Inferior parietal cortex (tissue), 1 donor: ENCODE results near the gene ZDHHC11B.
"Not testable (repeated sequence)": the region's sequence is repeated elsewhere in the genome, so short reads cannot be mapped to it uniquely, and the experiment has no call there.

Experiments used
- DNase-seq: peaks from one replicate; pipeline ENCODE4 v3.0.0-alpha.2; 2016; ENCODE audit errors: extremely low spot score

The ZDHHC11B gene

DNA sequence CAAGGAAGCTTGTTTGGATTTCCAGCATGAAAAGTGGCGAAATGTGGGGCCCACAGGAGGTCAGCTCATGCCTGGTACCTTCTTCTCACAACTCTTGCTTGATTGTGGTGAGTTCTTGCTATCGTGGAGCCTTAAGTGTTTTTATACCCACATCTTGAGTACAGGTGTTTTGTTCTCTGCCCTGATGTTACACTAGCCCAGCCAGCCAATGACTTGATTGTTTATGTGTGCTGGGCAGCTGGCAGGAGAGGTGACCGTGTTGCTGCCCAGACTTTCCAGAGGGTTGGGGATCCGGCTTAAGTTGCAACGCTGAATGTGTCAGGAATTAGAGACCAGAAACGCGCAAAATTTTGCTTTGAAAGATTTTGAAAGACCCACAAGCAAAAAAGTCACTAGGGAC is 67.4 kb downstream of the ZDHHC11B start:
- DNase-seq: peak; percentile 12

DNA sequence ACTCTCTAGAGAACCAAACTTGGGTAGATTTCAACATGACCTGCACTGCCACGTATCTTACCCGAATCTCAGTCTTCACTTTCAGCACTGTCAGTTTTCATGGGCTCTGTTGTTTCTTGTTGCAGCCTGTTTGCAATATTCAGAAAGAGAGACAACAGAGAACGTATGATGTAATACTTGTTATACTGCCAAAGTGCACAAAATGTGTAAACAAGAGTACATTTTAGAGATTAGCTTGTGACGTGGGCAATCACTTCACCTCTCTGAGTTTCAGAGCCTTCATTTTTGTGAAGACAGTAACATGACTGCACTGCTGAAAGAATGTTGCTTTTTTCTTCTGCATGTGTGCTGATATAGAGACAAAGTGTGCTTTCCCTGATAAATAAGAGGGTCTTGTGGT is 67.8 kb downstream of the ZDHHC11B start:
- peak; percentile 59 for DNase-seq

DNA sequence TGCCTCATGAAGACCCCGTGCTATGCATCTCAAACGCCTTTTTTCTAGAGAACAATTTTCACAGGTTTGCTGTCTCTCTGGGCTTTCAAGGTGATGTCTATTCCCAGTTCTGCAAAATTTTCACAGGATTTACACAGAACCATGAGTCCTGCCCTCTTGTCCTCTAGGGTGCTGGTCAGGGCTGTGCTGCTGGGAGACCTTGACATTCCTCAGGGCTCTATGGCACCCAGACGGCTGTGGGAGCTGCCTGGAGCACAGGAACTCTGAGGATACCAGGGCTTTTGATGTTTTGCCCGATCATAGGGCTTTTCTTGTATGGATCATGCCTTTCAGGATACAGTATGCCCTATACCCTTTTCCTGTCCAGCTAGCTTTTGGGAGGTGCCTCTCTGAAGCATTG is 68.9 kb downstream of the ZDHHC11B start:
- not testable (repeated sequence) for DNase-seq

DNA sequence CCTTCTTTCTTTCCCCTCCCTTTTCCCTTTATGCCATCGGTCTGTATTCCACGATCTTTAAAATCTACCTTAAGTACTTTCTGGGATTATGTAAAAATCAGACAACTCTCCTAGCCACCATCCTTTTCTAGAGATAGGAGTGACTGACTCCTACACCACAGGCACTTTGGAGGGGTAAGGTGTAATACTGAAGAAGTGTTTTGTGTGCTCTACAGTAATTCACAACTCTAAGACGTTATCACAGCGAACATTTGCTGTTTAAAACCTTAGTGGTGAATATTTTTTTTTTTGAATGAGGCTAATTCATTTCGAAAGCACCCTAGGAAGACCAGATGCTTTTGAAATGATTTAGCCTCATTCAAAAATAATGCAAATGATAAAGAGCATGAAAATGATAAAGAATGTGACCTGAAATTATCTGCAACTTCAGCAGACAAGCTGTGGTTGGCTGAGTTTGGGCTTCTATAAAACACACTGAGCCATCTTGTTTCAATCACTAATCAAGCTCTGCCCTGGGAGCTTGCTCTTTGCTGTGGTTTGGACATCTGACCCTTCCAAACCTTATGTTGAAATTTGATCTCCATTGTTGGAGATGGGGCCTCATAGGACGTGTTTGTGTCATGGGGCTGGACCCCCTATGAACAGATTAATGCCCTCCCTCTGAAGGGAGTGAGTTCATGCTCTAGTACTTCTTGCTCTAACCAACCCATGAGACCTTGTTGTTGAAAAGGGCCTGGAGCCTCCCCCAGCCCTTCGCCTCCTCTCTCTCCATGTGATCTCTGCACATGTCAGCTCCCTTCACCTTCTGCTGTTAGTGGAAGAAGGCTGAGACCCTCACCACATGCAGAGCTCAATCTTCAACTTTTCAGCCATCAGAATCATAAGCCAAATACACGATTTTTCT is 70.1 kb downstream of the ZDHHC11B start:
- DNase-seq: not testable (repeated sequence)

DNA sequence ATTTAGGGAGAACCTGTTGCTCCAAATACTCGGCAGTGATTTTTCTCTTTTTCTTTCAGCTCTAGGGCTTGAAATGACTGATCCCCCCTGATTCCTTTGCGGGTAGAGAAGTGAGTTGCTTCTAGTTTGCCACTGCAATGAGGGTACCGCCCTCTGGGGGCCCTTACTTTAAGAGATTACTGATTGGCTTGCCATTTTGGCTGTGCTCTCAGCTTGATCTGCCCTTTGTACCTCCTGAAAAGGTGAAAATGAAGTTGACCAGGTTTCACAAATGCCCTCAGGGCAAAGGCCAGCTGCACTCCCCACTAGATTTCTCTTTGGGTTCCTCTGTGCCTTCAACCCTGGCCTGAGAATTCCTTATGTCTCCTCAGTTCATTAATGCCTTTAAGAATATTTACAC is 70.8 kb downstream of the ZDHHC11B start:
- not testable (repeated sequence) for DNase-seq

DNA sequence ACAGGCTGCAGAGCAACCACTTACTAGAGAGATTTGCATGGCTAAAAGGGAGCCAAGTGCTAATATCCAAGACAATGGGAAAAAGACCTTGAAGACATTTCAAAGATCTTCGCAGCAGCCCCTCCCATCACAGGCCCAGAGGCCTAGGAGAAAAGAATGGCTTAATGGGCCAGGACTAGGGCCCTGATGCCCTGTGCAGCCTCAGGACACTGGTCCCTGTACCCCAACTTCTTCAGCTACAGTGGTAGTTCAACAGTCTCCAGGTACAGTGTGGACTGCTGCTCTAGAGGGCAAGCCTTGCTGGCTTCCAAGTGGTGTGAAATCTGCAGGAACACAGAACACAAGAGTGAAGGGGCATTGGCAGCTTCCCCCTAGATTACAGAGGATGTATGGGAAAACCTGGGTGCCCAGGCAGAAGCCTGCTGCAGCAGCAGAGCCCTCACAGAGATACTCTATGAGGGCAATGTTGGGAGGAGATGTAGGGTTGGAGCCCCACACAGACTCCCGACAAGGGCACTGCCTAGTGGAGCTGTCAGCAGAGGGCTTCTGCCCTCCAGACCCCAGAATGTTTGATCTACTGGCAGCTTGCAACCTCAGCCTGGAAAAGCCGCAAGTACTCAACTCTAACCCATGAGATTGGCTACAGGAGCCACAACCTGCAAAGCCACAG is 75.5 kb downstream of the ZDHHC11B start:
- DNase-seq: not testable (repeated sequence)

DNA sequence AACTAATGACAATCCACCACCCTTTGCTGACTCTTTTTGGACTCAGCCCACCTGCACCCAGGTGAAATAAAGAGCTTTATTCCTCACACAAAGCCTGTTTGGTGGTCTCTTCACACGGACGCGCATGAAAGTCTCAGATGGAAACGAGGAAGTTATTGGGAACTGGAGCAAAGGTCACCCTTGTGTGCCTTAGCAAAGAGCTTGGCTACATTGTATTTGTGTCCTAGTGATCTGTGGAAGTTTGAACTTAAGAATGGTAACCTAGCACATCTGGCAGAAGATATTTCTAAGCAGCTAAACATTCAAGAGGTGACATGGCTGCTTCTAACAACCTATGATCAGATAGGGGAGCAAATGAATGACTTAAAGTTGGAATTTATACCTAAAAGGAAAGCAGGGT is 76.2 kb downstream of the ZDHHC11B start:
- DNase-seq: not testable (repeated sequence)

DNA sequence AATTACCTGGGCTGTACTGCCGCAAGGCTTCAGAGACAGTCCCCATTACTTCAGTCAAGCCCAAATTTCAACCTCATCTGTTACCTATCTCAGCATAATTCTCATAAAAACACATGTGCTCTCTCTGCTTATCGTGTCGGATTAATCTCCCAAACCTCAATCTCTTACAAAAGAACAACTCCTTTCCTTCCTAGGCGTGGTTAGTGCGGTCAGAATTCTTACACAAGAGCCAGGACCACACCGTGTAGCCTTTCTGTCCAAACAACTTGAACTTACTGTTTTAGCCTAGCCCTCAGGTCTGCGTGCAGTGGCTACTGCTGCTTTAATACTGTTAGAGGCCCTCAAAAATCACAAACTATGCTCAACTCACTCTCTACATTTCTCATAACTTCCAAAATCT is 78.4 kb downstream of the ZDHHC11B start:
- not testable (repeated sequence) for DNase-seq

DNA sequence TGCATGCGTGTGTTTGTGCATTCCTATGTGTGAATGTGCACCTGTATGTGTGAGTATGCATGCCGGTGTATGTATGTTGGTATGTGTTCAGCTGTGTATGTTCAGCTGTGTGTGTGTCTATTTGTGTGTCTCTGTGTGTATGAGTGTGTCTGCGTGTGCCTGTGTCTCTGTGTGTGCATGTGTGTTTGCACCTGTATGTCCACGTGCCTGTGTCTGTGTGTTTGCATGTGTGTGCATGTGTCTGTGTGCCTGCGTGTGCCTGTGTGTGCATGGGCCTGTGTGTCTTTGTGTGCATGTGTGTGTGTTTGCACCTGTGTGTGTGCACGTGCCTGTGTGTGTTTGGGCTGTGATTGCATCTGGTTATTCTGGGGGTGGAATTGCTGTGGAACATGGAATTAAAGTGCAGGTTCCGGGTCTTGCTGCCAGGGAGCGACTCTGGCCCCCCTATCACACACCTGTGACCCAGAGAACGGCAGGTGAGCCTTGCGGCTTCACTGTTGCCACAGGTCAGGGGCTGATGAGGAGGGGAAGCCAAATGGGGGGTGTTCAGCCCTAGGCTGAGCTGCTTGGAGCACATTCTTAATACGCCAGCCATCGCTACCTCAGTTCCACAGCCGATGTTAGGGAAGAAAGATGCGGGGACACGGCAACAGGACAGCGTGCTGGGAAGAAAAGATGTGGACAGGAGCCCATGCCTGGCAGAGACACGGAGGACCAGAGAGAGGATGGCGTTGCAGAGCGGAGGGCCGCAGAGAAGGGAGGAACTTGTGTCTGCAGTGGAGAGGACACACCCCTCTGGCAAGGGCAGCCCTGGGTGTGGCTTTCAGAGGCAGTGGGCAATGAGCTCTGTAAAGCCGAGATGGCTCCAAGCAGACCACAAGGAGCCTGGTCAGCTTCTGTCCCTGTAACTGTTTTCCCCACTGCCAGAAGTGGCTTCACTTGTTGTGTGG is 87.5 kb downstream of the ZDHHC11B start:
- DNase-seq: not testable (repeated sequence)

DNA sequence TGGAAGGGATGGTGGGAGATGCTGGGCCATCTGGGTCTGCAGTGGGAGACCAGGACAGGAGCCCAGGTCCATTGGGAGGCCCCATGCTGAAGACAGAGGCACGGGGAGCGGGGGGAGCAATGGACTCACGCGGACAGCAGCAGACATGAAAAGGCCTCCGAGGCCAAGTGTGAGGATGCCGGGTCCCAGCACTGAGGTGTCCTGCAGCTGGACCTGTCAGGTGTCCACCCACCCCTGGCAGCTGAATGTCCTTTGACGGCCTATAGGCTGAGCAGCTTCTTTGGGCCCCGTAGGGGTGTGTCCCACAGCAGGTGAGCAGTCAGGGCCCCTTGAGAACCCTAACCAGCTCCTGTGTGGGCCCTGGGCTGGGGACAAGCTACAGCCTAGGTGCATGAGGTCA is 88.3 kb downstream of the ZDHHC11B start:
- DNase-seq: not testable (repeated sequence)

DNA sequence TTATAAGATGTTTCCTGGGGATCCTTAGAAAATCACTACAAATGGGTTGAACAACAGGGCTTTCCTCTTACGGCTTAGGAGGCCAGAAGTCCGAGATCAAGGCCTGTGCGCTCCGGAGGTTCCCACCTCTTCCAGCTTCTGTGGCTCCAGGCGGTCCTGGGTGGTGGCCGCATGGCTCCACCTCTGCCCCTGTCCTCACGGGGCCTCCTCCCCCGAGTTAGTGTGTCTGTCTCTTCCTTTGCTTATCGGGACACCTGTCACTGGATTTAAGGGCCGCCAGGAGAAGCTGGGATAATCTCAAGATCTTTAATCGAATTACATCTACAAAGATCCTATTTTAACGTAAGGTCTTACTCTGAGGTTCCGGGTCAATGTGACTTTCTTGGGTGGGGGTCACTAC is 89.1 kb downstream of the ZDHHC11B start:
- not testable (repeated sequence) for DNase-seq

DNA sequence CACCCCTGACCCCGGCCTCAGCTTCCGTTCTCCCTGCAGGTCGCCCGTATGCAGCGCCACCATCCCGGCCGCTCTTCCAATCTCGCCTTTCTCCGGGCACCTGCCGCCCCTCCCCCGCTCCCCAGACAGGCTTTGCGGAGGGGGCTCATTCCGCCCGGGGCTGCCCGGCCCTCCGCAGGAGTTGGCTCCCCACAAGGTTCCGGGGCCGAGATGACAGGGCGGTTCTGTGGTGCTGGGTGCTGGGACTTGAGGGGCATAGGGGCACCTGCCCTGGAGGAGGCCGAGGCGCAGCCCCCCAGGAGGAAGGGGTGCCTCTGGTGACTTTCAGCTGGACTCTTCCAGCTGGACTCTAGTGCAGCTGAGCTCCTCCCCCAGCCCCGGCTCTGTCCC is 90.5 kb downstream of the ZDHHC11B start:
- DNase-seq: not testable (repeated sequence)

DNA sequence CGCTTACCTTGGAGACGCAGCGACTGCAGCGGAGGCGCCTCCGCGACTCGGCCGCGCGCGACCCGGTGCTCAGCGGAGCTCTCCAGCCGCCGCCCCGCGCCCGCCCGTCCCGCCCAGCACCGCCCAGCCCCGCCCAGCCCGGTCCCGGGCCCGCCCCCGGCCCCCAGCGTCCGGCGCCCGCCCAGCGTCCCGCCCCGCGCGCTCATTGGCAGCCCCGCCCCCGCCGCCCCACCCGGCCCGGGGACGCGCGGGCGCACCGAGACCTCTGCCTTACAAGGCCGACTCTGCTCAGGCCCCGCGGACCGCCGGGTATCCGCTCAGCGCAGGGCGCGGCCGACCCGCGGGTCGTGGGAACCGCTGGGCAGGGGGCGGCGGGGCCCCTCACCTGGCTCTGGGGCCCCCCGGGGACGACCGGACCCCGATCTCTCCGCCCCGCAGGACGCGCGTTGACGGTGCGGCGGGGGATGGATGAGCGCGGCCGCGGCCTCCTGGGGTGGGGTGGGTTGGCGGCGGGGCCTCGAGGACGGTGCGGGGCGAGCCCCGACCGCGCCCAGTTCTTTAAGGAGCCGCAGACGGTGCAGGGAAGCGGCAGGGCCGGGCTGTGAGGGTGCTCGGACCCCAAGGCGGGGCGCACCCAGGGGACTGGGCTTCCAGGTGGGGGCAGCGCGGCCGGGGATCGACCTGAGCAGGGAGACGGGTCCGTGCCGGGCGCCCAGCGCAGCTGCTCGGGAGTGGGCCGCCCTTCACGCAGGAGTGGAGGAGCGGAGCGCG is 91.1 kb downstream of the ZDHHC11B start, which contains the start of gene TPPP:
Gene TPPP, minus strand, starts transcription at position 82 of the 771 bp plus-strand sequence. CDS start 15,292 bp downstream, outside the sequence.
- peak; percentile 72 for DNase-seq

DNA sequence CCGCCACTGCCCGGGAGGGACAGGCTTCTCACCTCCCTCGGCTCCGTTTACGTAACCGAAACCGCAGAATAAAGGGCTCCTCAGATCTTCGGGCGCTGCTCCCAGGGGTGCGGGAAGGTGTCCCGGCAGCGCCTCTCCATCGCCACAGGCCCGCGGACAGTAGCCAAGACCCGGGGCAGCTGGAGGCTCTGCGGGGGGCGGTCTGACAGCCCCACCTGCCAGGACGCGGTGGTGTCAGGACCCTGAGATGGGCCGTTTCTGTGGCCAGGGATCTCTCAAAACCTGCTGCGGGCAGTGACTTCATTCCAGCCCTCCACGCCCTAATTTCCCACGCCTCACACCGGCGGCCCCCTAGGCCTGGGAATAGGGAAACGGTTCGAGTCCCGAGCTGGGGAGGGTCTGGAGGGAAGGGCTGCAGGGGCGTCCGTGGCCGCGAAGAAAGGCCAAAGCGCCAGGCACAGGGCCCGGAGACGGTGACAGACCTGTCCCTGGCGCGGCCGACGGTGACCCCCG is 91.9 kb downstream of the ZDHHC11B start:
- DNase-seq: not testable (repeated sequence)

DNA sequence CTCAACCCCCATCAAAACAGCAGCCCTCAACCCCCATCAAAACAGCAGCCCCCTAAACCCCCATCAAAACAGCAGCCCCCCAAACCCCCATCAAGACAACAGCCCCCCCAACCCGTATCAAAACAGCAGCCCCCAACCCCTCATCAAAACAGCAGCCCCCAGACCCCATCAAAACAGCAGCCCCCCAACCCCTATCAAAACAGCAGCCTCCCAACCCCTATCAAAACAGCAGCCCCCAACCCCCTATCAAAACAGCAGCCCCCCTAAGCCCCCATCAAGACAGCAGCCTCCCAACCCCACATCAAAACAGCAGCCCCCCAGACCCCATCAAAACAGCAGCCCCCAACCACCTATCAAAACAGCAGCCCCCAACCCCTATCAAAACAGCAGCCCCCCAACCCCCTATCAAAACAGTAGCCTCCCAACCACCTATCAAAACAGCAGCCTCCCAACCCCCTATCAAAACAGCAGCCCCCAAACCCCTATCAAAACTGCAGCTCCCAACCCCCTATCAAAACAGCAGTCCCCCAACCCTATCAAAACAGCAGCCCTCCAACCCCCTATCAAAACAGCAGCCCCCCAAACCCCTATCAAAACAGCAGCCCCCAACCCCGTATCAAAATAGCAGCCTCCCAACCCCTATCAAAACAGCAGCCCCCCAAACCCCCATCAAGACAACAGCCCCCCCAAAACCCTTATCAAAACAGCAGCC is 92.6 kb downstream of the ZDHHC11B start:
- no peak for DNase-seq

DNA sequence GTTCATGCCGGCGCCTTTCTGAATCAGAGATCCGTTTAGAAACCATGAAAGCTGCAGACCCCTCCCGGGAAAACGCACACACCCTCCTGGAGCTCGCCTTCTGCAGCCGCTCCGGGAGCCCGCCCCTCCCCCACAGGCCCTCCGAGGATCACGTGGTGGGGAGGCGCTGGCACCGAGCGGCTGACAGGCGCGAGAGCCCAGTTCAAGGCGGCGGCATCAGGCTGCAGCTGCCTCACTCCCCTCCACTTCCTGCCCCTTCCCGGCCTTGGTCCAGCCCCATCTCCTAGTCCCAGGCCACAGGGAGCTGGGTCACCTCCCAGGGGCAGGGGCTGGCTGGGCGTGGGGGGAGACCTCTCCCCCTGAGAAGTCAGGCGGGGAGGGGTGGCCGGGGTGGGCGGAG is 93.5 kb downstream of the ZDHHC11B start:
- not testable (repeated sequence) for DNase-seq

DNA sequence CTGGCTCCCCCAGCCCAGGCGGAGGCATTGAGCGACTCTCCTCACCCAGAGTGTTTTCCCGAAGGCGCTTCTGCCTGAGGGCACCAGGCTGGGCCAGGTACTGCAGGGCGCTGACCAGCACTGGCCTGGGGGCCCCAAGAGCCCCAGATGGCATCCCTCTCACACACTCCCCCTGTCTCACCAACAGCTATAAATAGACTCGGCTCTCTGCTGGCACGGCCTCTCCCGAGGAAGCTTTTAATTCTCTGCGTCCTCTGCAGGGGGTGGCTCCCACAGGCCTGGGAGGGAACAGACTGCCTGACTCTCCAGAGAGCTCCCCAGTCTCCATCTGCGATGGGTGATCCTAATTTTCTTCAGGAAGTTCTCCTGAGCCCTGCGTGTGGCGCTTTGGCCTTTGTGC is 94.2 kb downstream of the ZDHHC11B start:
- not testable (repeated sequence) for DNase-seq

DNA sequence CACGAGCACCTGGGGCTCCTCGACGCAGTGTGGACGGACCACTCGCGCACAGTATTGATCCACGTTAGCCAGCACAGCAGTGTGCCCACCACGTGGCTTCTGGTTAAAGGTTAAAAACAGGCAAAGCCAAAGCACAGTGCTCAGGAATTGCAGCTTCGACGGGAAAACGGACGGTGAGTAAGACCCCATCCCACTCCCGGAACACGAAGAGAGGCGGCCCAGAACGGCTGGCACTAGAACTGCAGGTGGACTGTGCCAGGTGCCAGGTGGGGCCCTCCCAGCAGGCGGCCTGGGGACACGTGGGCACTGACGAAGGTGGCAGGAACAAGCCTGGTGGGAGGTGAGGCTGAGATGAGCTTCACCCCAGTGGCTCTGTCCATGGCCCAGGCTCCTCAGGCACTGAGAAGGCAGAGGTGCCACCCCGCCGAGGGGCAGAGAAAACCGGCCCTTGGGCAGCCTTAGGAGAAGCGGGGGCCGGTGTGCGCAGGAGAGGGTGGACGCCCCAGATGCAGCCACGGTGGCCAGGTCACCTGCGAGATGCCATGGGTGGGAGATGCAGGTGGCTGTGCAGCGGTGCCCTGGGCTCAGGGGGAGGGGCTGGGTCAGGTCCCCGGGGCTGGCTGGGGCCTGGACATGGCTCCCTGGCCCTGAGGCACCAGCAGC is 96.0 kb downstream of the ZDHHC11B start:
- not testable (repeated sequence) for DNase-seq

DNA sequence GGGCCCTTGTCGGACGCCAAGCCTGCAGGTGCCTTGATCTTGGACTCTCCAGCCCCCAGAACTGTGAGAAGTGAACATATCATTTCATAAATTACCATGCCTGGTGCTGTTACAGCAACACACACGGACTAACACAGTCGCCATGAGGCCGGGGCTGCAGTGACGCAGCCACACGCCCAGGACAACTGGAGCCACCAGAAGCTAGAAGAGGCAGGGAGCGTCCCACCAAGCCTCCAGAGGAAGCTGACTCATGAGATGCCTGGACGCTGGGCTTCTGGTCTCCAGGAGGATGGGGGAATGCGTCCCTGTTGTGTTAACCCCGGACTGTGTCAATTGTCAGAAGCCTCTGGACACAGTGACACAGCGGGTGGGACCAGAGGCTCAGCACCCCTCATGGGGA is 97.6 kb downstream of the ZDHHC11B start:
- DNase-seq: not testable (repeated sequence)
